HL-60 (cell line): ENCODE results near the gene KRTAP12-2.

ENCODE experiments used
- DNase-seq, 2 experiments: peaks; one replicate each; pipeline ENCODE4 v3.0.0-alpha.2; 2010 to 2020; ENCODE audit warnings: low read depth in 1 of 2, low spot score in 1 of 2
- H3K27ac ChIP-seq: fragments of 250-450 bp; sonication (Bioruptor Pico); replicated peaks from 2 replicates; pipeline ENCODE4 v1.5.1; 2020; ENCODE audit warnings: mild to moderate bottlenecking, moderate library complexity
- H3K27me3 ChIP-seq: fragments of 250-450 bp; sonication (Bioruptor Pico); 2 replicates; pipeline ENCODE4 v1.5.1; 2021; ENCODE audit warnings: mild to moderate bottlenecking, moderate library complexity; ENCODE audit not compliant: insufficient read depth, poor library complexity, severe bottlenecking
- H3K4me3 ChIP-seq: replicated peaks from 2 replicates; pipeline ENCODE4 v1.5.1; 2011; ENCODE audit warnings: mild to moderate bottlenecking, control low read depth, low read length; ENCODE audit not compliant: insufficient read depth
- GABPA ChIP-seq: IDR thresholded peaks from 2 replicates; pipeline ENCODE4 v1.6.1; 2012; ENCODE audit warnings: low read depth
- POLR2AphosphoS5 ChIP-seq: IDR thresholded peaks from 2 replicates; pipeline ENCODE4 v1.6.1; 2012; ENCODE audit warnings: low read depth
- SPI1 ChIP-seq: IDR thresholded peaks from 2 replicates; pipeline ENCODE4 v1.6.1; 2012; ENCODE audit warnings: low read depth, mild to moderate bottlenecking, borderline replicate concordance
- TF ChIP-seq, protein P1 (sequence below): IDR thresholded peaks from 2 replicates; pipeline ENCODE4 v1.6.1; 2012; ENCODE audit warnings: low read depth; ENCODE audit not compliant: insufficient replicate concordance
- TF ChIP-seq, protein P2 (sequence below): IDR thresholded peaks from one replicate; pipeline ENCODE4 v1.5.1; 2011; ENCODE audit warnings: low read length, control low read depth, inconsistent platforms; ENCODE audit not compliant: insufficient read depth

Gene KRTAP12-2

DNA sequence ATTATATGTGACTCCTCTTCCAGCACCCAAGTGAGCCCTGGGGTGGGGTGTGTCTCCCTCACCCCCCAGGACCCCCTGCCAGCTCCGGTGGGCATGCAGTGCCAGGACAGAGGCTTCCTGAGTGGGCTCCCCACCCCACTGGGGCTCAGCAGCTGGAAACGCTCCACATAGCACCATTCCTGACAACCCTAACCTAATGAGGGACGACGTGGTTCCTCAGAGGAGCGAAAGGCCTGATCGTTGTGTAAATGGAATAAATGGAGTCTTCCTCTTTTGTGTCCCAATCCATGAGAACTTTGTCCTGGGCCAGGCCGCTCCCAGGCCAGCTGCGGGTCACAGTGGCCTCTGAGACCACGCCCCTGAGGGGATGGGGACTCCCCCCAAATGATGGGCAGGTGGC is 46.4 kb upstream of the KRTAP12-2 start:
- Histone ChIP-seq H3K27ac (no peak overlapping the region), H3K27me3 (peaks cover 54% of the 10 kb centered on the region)

DNA sequence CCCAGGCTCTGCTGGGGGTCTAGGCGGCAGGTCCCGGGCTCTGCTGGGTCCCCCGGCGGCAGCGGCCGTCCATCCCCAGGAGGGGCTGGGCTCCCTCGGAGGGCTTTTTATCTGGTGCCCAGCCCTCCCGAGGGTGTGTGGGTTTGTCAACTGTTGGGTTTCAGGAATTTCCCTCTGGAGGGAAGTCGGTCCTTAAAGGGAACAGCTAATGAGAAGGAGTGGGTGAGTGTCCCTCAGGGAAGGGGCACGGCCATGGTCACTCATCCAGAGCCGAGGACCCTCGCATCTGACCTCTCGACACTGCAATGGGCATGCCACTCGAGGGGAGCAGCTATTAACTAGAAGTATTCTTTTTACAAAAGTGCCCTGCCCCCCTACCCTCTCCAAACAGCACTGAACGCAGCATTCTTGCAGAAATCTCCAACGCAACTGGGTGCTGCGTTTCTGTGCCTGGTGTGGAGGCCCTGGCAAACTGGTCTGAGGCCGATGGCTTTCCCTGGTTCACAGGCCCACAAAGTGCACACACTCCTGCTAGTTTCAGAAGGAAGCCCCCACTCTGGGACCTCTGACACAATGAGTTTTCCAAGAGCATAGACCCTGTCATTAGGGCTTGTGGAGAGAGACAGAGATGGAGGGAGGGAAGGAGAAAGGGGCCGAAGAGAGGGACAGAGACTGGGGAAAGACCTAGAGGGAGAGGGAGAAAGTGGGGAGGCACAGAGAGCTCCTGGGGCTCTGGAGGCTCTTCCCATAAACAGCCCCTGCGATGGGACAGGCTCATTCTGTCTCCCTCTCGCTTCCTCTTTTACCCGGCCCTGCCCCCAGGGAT is 45.7 kb upstream of the KRTAP12-2 start:
- Histone ChIP-seq H3K4me3 (no peak overlapping the region), H3K27me3 (peaks cover 54% of the 10 kb centered on the region)
- TF ChIP-seq, protein P1, sequence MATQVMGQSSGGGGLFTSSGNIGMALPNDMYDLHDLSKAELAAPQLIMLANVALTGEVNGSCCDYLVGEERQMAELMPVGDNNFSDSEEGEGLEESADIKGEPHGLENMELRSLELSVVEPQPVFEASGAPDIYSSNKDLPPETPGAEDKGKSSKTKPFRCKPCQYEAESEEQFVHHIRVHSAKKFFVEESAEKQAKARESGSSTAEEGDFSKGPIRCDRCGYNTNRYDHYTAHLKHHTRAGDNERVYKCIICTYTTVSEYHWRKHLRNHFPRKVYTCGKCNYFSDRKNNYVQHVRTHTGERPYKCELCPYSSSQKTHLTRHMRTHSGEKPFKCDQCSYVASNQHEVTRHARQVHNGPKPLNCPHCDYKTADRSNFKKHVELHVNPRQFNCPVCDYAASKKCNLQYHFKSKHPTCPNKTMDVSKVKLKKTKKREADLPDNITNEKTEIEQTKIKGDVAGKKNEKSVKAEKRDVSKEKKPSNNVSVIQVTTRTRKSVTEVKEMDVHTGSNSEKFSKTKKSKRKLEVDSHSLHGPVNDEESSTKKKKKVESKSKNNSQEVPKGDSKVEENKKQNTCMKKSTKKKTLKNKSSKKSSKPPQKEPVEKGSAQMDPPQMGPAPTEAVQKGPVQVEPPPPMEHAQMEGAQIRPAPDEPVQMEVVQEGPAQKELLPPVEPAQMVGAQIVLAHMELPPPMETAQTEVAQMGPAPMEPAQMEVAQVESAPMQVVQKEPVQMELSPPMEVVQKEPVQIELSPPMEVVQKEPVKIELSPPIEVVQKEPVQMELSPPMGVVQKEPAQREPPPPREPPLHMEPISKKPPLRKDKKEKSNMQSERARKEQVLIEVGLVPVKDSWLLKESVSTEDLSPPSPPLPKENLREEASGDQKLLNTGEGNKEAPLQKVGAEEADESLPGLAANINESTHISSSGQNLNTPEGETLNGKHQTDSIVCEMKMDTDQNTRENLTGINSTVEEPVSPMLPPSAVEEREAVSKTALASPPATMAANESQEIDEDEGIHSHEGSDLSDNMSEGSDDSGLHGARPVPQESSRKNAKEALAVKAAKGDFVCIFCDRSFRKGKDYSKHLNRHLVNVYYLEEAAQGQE = no peak
- no peak for TF ChIP-seq POLR2AphosphoS5
- TF ChIP-seq, protein P2, sequence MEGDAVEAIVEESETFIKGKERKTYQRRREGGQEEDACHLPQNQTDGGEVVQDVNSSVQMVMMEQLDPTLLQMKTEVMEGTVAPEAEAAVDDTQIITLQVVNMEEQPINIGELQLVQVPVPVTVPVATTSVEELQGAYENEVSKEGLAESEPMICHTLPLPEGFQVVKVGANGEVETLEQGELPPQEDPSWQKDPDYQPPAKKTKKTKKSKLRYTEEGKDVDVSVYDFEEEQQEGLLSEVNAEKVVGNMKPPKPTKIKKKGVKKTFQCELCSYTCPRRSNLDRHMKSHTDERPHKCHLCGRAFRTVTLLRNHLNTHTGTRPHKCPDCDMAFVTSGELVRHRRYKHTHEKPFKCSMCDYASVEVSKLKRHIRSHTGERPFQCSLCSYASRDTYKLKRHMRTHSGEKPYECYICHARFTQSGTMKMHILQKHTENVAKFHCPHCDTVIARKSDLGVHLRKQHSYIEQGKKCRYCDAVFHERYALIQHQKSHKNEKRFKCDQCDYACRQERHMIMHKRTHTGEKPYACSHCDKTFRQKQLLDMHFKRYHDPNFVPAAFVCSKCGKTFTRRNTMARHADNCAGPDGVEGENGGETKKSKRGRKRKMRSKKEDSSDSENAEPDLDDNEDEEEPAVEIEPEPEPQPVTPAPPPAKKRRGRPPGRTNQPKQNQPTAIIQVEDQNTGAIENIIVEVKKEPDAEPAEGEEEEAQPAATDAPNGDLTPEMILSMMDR = no peak
- TF ChIP-seq GABPA = no peak
- TF ChIP-seq SPI1 = no peak

More for the DNA sequence above, 46.4 kb upstream of the KRTAP12-2 start:
- no peak overlapping the region for H3K4me3 ChIP-seq
- no peak for DNase-seq
- no peak for TF ChIP-seq POLR2AphosphoS5

DNA sequence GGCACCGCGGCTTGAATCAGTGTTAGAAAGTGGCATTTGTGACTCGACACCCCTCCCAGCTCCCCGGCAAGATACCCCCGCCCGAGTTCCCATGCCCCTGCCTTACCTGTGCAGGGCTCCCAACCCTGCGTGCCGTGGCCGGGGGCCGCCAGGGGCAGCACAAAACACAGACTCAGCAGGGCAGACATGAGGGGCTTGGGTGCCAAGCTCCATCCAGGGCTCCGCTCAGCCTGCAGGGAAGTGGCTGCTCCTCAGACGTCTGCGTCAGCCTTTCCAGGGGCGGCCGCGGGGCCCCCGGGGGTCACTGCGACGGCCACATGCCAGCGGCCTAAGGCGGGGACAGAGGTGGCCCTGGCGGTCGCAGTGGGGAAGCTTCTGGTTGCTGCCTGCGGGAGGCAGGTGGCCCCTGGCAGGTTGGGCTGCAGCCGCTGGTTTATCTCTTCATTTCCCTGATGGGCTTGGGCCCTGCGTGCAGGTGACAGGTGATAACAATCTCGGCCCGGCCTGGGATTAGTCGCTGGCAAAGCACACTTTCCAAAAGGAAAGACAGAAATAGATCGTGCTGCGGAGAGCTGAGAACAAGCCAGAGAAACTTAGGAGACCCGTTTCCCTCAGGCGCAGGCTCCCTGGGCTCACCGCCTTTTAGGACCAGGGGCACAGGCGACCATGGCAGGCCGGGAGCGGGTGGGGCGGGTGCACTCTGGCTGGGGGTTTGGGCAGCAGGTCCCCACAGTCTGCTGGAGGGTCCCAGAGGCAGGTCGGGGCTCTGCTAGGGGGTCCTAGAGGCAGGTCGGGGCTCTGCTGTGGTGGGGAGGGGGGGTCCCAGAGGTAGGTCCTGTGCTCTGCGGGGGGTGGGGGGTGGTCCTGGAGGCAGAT is 44.8 kb upstream of the KRTAP12-2 start, which contains the start of gene TSPEAR:
TSPEAR (minus strand) TSS at position 246 of the 876 bp plus-strand sequence; CDS start at position 188, 58 bp downstream.
- no peak within 1 kb of the TSS for H3K4me3 ChIP-seq
- no peak for TF ChIP-seq SPI1
- TF ChIP-seq, protein P2 = no peak
- no peak for DNase-seq
- H3K27ac ChIP-seq = no peak within 1 kb of the TSS
- H3K27me3 ChIP-seq = peaks cover 56% of the 10 kb centered on the region

More for the DNA sequence above, 45.7 kb upstream of the KRTAP12-2 start:
- DNase-seq = no peak
- H3K27ac ChIP-seq = no peak overlapping the region

DNA sequence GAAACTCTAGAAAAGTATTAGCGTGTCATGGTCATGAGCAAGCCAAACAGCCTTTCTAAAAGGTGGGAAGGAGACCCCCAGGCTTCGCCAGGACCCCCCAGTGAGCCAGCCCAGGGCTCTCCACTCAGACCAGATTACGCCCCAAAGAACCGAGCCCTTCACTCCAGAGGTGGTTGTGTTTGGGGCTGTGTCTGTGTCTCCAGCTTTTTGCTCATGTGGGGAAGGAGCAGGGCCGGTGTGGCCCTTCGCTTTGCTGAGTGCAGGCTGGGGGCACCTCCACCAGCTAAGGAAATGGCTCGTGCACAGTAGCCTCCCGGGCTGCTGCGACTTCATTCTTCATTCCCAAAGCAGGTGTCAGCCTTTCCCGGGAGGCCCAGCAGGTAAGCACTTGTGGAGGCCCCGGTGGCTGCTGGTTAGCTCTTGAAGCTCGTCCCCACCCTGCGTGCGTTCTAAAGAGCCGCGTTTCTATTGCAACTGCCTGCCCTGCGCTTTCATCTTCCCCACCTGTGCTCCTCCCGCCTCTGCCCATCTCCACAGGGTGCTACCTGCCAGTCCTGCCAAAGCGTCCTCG is 44.1 kb upstream of the KRTAP12-2 start:
- Histone ChIP-seq H3K27me3 (peaks cover 62% of the 10 kb centered on the region), H3K4me3 (no peak overlapping the region), H3K27ac (no peak overlapping the region)
- DNase-seq = no peak
- TF ChIP-seq, protein P2 = no peak
- TF ChIP-seq SPI1 (no peak), GABPA (no peak), POLR2AphosphoS5 (no peak)
- TF ChIP-seq, protein P1 = no peak
